HepG2 (cell line): ENCODE data around the gene NAT14. TPM values are rescaled to one million over a fixed set of nuclear protein-coding genes. Genes with fewer than 3 reads are reported as not detected.

Experiments used
- ATAC-seq: fragments of 200-7000 bp; cut with Tn5 transposase; 3 replicates; pipeline ENCODE4 v1.9.1; 2020; ENCODE audit warnings: mild to moderate bottlenecking, moderate library complexity
- BruUV-seq: library from RNA; stranded (reverse); fragments of 400-500 nt; replicated peaks from 2 replicates; lab custom pipeline; 2021; lab: Mats Ljungman, UMichigan
- CTCF ChIA-PET: fragments of 300-600 bp; formaldehyde crosslinking; extraction: SDS; loops from one replicate; lab custom pipeline; 2021; ENCODE audit warnings: low total read pairs, inconsistent platforms, low intra/inter-chr PET ratio; lab: Yijun Ruan, JAX
- POLR2A ChIA-PET: fragments of 350-600 bp; sonication (Branson Sonifier 250); formaldehyde crosslinking; loops from one replicate; lab custom pipeline; 2020; ENCODE audit warnings: antibody characterized with exemption, inconsistent platforms; lab: Yijun Ruan, JAX
- DNase-seq: peaks from one replicate; pipeline ENCODE4 v3.0.0-alpha.2; 2015; ENCODE audit warnings: low spot score
- FAIRE-seq: peaks from 3 replicates; lab custom pipeline; 2011; peaks lifted over from hg19 to GRCh38; lab: Jason Lieb, UNC
- H2AFZ ChIP-seq: one replicate; pipeline ENCODE4 v1.6.1; 2011; ENCODE audit warnings: low read length, inconsistent platforms
- H3K27ac ChIP-seq: fragments of 300-600 bp; 3 replicates; pipeline ENCODE4 v1.8.0; 2011; ENCODE audit warnings: mixed run types, mild to moderate bottlenecking, mixed read lengths, low read length, inconsistent platforms; ENCODE audit not compliant: insufficient read depth; ENCODE audit errors: extremely low read length
- H3K27me3 ChIP-seq, 2 experiments: fragments of 200-600 bp in 1 of 2; 2 replicates in 1 of 2; 3 replicates in 1 of 2; pipeline versions ENCODE4 v1.6.0 to v1.8.0; 2011; ENCODE audit warnings: low read length in 2 of 2, mild to moderate bottlenecking in 2 of 2, moderate library complexity in 2 of 2, inconsistent platforms in 1 of 2; ENCODE audit not compliant: insufficient read depth in 2 of 2, control insufficient read depth in 1 of 2
- H3K36me3 ChIP-seq, 2 experiments: fragments of 200-600 bp in 1 of 2; replicated peaks in 1 of 2; 2 replicates in 1 of 2; 3 replicates in 1 of 2; pipeline versions ENCODE4 v1.5.1 to v1.8.0; 2011; ENCODE audit warnings: low read length in 2 of 2, inconsistent platforms in 1 of 2; ENCODE audit not compliant: insufficient read depth in 2 of 2, control insufficient read depth in 1 of 2
- H3K4me1 ChIP-seq: 2 replicates; pipeline ENCODE4 v1.5.1; 2012; ENCODE audit warnings: low read length, inconsistent platforms; ENCODE audit not compliant: insufficient read depth
- H3K4me2 ChIP-seq: 2 replicates; pipeline ENCODE4 v1.6.0; 2011; ENCODE audit warnings: low read depth, low read length, inconsistent platforms
- H3K4me3 ChIP-seq, 3 experiments: fragments of 200-600 bp in 1 of 3; sonication (generic), shearing (Covaris generic) in 1 of 3; replicated peaks in 1 of 3; 2 replicates each; pipeline ENCODE4 v1.5.1; 2011 to 2016; ENCODE audit warnings: low read length in 3 of 3, inconsistent platforms in 2 of 3, low read depth in 2 of 3, mild to moderate bottlenecking in 2 of 3, control low read depth in 1 of 3, mixed read lengths in 1 of 3; ENCODE audit not compliant: insufficient read depth in 1 of 3
- H3K79me2 ChIP-seq: one replicate; pipeline ENCODE4 v1.6.1; 2011; ENCODE audit warnings: low read length, inconsistent platforms; ENCODE audit not compliant: insufficient read depth
- H3K9ac ChIP-seq: 2 replicates; pipeline ENCODE4 v1.6.0; 2011; ENCODE audit warnings: mild to moderate bottlenecking, low read depth, low read length, inconsistent platforms; ENCODE audit not compliant: insufficient read depth
- H3K9me3 ChIP-seq: 2 replicates; pipeline ENCODE4 v1.5.1; 2012; ENCODE audit warnings: mild to moderate bottlenecking, low read length
- H4K20me1 ChIP-seq: 2 replicates; pipeline ENCODE4 v1.6.0; 2011; ENCODE audit warnings: inconsistent platforms, mild to moderate bottlenecking, low read length, moderate library complexity; ENCODE audit not compliant: insufficient read depth
- POLR2AphosphoS5 ChIP-seq: IDR thresholded peaks from 2 replicates; pipeline ENCODE4 v1.6.1; 2012; ENCODE audit warnings: low read depth, low read length
- ZMYM3 ChIP-seq: sonication (generic); formaldehyde crosslinking; IDR thresholded peaks from 2 replicates; pipeline ENCODE4 v1.5.1; 2020; ENCODE audit warnings: mild to moderate bottlenecking, missing genetic modification reagents
- WGBS: methylation state at CpG from one replicate; pipeline ENCODE4 v1.1.6; 2017; ENCODE audit warnings: low lambda C conversion rate; 5-methylcytosine and 5-hydroxymethylcytosine counted together
- in situ Hi-C: cut with HindIII; loops from 2 replicates; pipeline ENCODE4 v1.10.0; 2017; ENCODE audit warnings: low pct_unique_long_range_greater_than_20kb; ENCODE audit not compliant: extremely low pct_ligation_motif_present
- intact Hi-C: fragments of 100-400 bp; cut with micrococcal nuclease; formaldehyde crosslinking; loops from one replicate; pipeline ENCODE4 v1.10.0; 2022; ENCODE audit not compliant: unreplicated experiment
- polyA plus RNA-seq, 8 experiments: library from polyadenylated mRNA; depleted of rRNA in 3 of 8; stranded (reverse) in 7 of 8; unstranded in 1 of 8; fragments of >200 nt; fragmentation: Illumina TruSeq in 4 of 8; extraction: Trizol in 4 of 8; gene quantifications; 2 replicates each; pipeline versions ENCODE4 v1.2.1 to v1.2.3, GENCODE V29; 2011 to 2016; ENCODE audit warnings: low read depth in 4 of 8, missing spikeins in 1 of 8, mixed read lengths in 1 of 8; ENCODE audit not compliant: insufficient read depth in 1 of 8
- total RNA-seq, 5 experiments: library from RNA; depleted of rRNA; stranded (reverse); fragments of >200 nt; fragmentation: Illumina TruSeq; extraction: Trizol; gene quantifications; 2 replicates each; pipeline ENCODE4 v1.2.3, GENCODE V29; 2016; ENCODE audit warnings: low read depth in 1 of 5
- TF ChIP-seq, protein P1 (sequence below): sonication (generic); formaldehyde crosslinking; IDR thresholded peaks from 2 replicates; pipeline ENCODE4 v1.5.0; 2020; ENCODE audit warnings: missing genetic modification reagents
- TF ChIP-seq, protein P2 (sequence below): IDR thresholded peaks from 2 replicates; pipeline ENCODE4 v1.6.1; 2016; ENCODE audit warnings: missing compliant biosample characterization, missing genetic modification reagents, borderline replicate concordance

NAT14 gene
- total and polyA plus RNA-seq, 2 of the 13 experiments (the other 11 are each of a cell fraction or from before 2014, with no cell fraction given) = 20.7 to 22.3 TPM

GRCh38 chr19:55487924-55488687, 3.1 kb downstream of the NAT14 start, which contains the start of gene SSC5D:
SSC5D (plus strand) TSS chr19:55488436; CDS start chr19:55488590, 154 bp downstream.
- 18% methylated on average over 21 of the region's 21 CpGs for whole genome bisulfite sequencing
- no peak for DNase-seq
- H2AFZ ChIP-seq = no peak within 1 kb of the TSS

More at GRCh38 chr19:55487924-55488687, 3.1 kb downstream of the NAT14 start, which contains the start of gene SSC5D:
- BruUV-seq = no TSS peak
- no peaks in the 10 kb centered on the region for H3K79me2 ChIP-seq
- H3K4me2 ChIP-seq = peak within 1 kb of the TSS; percentile 67
- intact Hi-C loops (no loop called here), in situ Hi-C loops (no loop called here)
- FAIRE-seq (no peak), ATAC-seq (no peak)
- H4K20me1 ChIP-seq = no peaks in the 10 kb centered on the region
- H3K9ac ChIP-seq = peak within 1 kb of the TSS; percentile 32; the same call in 1 of the 2 replicates
- H3K4me1 ChIP-seq = peaks cover 33% of the 10 kb centered on the region
- peak within 1 kb of the TSS in 1 of 3 experiments; percentile 42; a peak in 1 of 6 replicates for H3K4me3 ChIP-seq
- H3K27ac ChIP-seq = no peak within 1 kb of the TSS
- CTCF ChIA-PET = no interaction called here
- H3K36me3 ChIP-seq = no peaks in the 10 kb centered on the region
- POLR2A ChIA-PET = interaction anchor here (1.4 to 4.3 kb wide), 3 partner anchors 11 to 118 kb away, joined by 4 to 44 read pairs (median 5); partner anchors contain the start of gene ZNF628
- TF ChIP-seq, protein P1, sequence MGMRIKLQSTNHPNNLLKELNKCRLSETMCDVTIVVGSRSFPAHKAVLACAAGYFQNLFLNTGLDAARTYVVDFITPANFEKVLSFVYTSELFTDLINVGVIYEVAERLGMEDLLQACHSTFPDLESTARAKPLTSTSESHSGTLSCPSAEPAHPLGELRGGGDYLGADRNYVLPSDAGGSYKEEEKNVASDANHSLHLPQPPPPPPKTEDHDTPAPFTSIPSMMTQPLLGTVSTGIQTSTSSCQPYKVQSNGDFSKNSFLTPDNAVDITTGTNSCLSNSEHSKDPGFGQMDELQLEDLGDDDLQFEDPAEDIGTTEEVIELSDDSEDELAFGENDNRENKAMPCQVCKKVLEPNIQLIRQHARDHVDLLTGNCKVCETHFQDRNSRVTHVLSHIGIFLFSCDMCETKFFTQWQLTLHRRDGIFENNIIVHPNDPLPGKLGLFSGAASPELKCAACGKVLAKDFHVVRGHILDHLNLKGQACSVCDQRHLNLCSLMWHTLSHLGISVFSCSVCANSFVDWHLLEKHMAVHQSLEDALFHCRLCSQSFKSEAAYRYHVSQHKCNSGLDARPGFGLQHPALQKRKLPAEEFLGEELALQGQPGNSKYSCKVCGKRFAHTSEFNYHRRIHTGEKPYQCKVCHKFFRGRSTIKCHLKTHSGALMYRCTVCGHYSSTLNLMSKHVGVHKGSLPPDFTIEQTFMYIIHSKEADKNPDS (CRISPR knock-in tag) = no peak
- TF ChIP-seq POLR2AphosphoS5 (no peak), ZMYM3 (CRISPR knock-in tag) (peak; percentile 83)
- TF ChIP-seq, protein P2, sequence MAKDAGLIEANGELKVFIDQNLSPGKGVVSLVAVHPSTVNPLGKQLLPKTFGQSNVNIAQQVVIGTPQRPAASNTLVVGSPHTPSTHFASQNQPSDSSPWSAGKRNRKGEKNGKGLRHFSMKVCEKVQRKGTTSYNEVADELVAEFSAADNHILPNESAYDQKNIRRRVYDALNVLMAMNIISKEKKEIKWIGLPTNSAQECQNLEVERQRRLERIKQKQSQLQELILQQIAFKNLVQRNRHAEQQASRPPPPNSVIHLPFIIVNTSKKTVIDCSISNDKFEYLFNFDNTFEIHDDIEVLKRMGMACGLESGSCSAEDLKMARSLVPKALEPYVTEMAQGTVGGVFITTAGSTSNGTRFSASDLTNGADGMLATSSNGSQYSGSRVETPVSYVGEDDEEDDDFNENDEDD (CRISPR knock-in tag) = no peak
- TF ChIP-seq, all 625 proteins: peak for 1
- peaks cover 10 to 36% of the 10 kb centered on the region in 2 experiments for H3K27me3 ChIP-seq
- no peaks in the 10 kb centered on the region for H3K9me3 ChIP-seq
